DND-41 (cell line): ENCODE measurements around the gene SLC22A4.

Experiments used
- ATAC-seq: fragments of 200-7000 bp; cut with Tn5 transposase; 3 replicates; pipeline ENCODE4 v1.9.1; 2021; ENCODE audit warnings: low read depth; ENCODE audit not compliant: insufficient read depth
- DNase-seq: peaks from one replicate; pipeline ENCODE4 v3.0.0-alpha.2; 2020
- H2AFZ ChIP-seq: 2 replicates; pipeline ENCODE4 v1.6.0; 2012; ENCODE audit warnings: low read depth, low read length
- H3K27ac ChIP-seq: 2 replicates; pipeline ENCODE4 v1.5.1; 2012; ENCODE audit warnings: low read length, inconsistent platforms
- H3K27me3 ChIP-seq: fragments of 200-600 bp; sonication (generic); 2 replicates; pipeline ENCODE4 v1.6.0; 2012; ENCODE audit warnings: low read length, mild to moderate bottlenecking, inconsistent platforms; ENCODE audit not compliant: insufficient read depth, poor library complexity
- H3K36me3 ChIP-seq: 2 replicates; pipeline ENCODE4 v1.5.1; 2012; ENCODE audit warnings: low read length, inconsistent platforms; ENCODE audit not compliant: insufficient read depth
- H3K4me1 ChIP-seq: 2 replicates; pipeline ENCODE4 v1.5.1; 2012; ENCODE audit warnings: mild to moderate bottlenecking, low read length; ENCODE audit not compliant: insufficient read depth
- H3K4me2 ChIP-seq: 2 replicates; pipeline ENCODE4 v1.6.0; 2012; ENCODE audit warnings: mild to moderate bottlenecking, moderate library complexity, low read length, inconsistent platforms; ENCODE audit not compliant: insufficient read depth
- H3K4me3 ChIP-seq, 2 experiments: fragments of 200-600 bp in 1 of 2; shearing (Covaris generic) in 1 of 2; 2 replicates each; pipeline ENCODE4 v1.5.1; 2012 to 2016; ENCODE audit warnings: inconsistent platforms in 2 of 2, low read length in 2 of 2, mild to moderate bottlenecking in 2 of 2, low read depth in 1 of 2, moderate library complexity in 1 of 2
- H3K79me2 ChIP-seq: 2 replicates; pipeline ENCODE4 v1.6.0; 2012; ENCODE audit warnings: low read length, inconsistent platforms; ENCODE audit not compliant: insufficient read depth
- H3K9ac ChIP-seq: 2 replicates; pipeline ENCODE4 v1.6.0; 2012; ENCODE audit warnings: low read depth, mild to moderate bottlenecking, inconsistent platforms, low read length, moderate library complexity
- H3K9me3 ChIP-seq: 2 replicates; pipeline ENCODE4 v1.5.1; 2012; ENCODE audit warnings: low read length, moderate library complexity, mild to moderate bottlenecking, inconsistent platforms; ENCODE audit not compliant: insufficient read depth, severe bottlenecking
- H4K20me1 ChIP-seq: 2 replicates; pipeline ENCODE4 v1.6.0; 2012; ENCODE audit warnings: low read length; ENCODE audit not compliant: insufficient read depth
- CTCF ChIP-seq: IDR thresholded peaks from 2 replicates; pipeline ENCODE4 v1.5.1; 2012; ENCODE audit warnings: borderline replicate concordance, low read length, moderate library complexity, mild to moderate bottlenecking; ENCODE audit not compliant: poor library complexity, severe bottlenecking; ENCODE audit errors: extremely low read depth
- EZH2 ChIP-seq: IDR thresholded peaks from 3 replicates; pipeline ENCODE4 v1.6.1; 2012; ENCODE audit warnings: borderline replicate concordance, low read depth, mild to moderate bottlenecking, moderate library complexity, low read length, inconsistent platforms; ENCODE audit not compliant: severe bottlenecking

SLC22A4 gene

DNA sequence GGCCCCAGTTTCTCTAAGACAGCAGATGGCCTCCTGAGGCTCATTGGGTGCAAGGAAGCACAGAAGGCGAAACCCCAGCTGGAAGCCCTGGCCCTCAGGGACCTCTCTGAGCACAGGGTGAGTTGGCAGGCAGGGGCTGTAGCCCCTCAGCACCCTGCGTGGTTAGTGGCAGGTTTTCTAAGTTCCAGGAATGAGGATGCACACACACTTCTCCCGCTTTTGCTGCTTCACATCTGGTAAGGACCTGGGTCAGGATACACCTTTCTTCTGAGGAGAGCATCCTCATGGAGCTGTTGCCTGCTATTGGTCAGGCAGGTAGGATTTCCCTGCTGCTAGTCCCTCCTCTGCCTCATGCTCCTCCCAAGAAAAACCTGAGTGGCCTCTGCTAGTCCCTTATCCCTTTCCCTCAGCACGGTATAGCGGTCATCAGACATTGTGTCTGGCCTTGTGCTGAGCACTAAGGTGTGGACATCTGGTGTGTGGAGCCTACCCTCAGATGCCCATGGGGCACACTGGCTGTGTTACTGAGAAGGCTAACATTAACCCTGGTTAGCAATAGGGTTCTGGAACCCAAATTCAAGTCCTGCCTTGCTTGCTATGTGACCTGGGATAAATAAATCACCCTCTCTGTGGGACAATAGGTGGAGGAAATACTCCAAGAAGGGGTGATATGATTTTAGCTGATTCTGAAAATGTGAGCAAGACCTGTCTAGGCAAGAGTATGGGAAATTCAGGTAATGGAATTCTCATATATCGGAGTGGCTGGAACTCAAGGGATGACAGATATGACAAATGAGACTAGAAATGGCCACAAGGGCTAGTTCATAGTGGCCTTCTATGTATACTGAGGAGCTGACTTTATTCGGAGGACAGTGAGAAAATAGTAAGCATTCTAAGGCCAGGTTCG, 1.6 kb downstream of the SLC22A4 start:
- no peak for DNase-seq
- no peaks in the 10 kb centered on the region for H4K20me1 ChIP-seq
- H3K27ac ChIP-seq: no peak overlapping the region
- H3K4me2 ChIP-seq: peak overlapping the region; percentile 98
- H3K4me3 ChIP-seq: peak overlapping the region in 1 of 2 experiments; percentile 82; a peak in 1 of 4 replicates
- no peaks in the 10 kb centered on the region for H3K36me3 ChIP-seq
- no peaks in the 10 kb centered on the region for H3K79me2 ChIP-seq
- no peaks in the 10 kb centered on the region for H3K9me3 ChIP-seq
- H3K27me3 ChIP-seq: peaks cover 38% of the 10 kb centered on the region
- TF ChIP-seq CTCF (no peak), EZH2 (no peak)
- H3K9ac ChIP-seq: no peak overlapping the region
- H3K4me1 ChIP-seq: peaks cover 31% of the 10 kb centered on the region
- ATAC-seq: no peak
- H2AFZ ChIP-seq: no peak overlapping the region

GRCh38 chr5:132296412-132297016, 2.3 kb downstream of the SLC22A4 start:
- no peak overlapping the region for H2AFZ ChIP-seq
- peaks cover 38% of the 10 kb centered on the region for H3K27me3 ChIP-seq
- no peak overlapping the region for H3K4me3 ChIP-seq
- DNase-seq (no peak), ATAC-seq (no peak)
- H3K9ac ChIP-seq: no peak overlapping the region
- no peaks in the 10 kb centered on the region for H3K79me2 ChIP-seq
- H3K36me3 ChIP-seq: no peaks in the 10 kb centered on the region
- H3K9me3 ChIP-seq: no peaks in the 10 kb centered on the region
- H3K27ac ChIP-seq: no peak overlapping the region
- peaks cover 31% of the 10 kb centered on the region for H3K4me1 ChIP-seq
- H4K20me1 ChIP-seq: no peaks in the 10 kb centered on the region
- TF ChIP-seq EZH2 (no peak), CTCF (no peak)
- H3K4me2 ChIP-seq: no peak overlapping the region

GRCh38 chr5:132297211-132297940, 3.2 kb downstream of the SLC22A4 start:
- TF ChIP-seq CTCF: no peak
- no peak for TF ChIP-seq EZH2

More at GRCh38 chr5:132297211-132297940, 3.2 kb downstream of the SLC22A4 start:
- H3K9me3 ChIP-seq: no peaks in the 10 kb centered on the region
- H3K36me3 ChIP-seq: no peaks in the 10 kb centered on the region
- ATAC-seq (no peak), DNase-seq (no peak)
- H3K79me2 ChIP-seq: no peaks in the 10 kb centered on the region
- no peak overlapping the region for H2AFZ ChIP-seq
- H3K9ac ChIP-seq: no peak overlapping the region
- H3K27ac ChIP-seq: no peak overlapping the region
- H3K4me3 ChIP-seq: no peak overlapping the region
- H3K4me1 ChIP-seq: peaks cover 31% of the 10 kb centered on the region
- H3K4me2 ChIP-seq: no peak overlapping the region
- H4K20me1 ChIP-seq: no peaks in the 10 kb centered on the region
- H3K27me3 ChIP-seq: peaks cover 34% of the 10 kb centered on the region
